ENCODE measurements around the gene SERPINB10.

SERPINB10 gene

DNA sequence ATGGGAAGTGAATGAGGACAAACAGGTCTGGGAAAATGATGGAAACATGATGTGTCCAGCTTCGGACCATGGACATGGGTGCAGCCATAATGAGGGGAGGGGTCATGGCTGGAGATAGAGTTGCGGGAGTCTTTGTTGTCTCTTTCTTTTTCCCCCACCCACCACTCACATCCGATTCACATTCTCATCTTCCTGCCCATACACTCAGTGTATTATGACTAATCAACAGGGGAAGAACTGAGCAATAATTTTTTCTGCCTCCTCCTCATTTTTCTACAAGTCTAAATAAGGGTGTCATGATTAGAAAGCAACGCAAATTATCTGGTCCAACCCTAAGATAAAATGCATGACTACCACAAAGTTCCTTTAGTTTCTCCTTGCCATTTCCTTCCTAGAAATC, 25.9 kb upstream of the SERPINB10 start:
- Histone ChIP-seq H3K4me3 (ENCODE audit: control insufficient read depth in 1 of 7, extremely low read depth in 1 of 7, insufficient read depth in 4 of 7, low read depth in 2 of 7, low read length in 6 of 7) (no peak overlapping the region), H3K27me3 (replicated peaks in 2 of 5; ENCODE audit: control insufficient read depth in 4 of 5, insufficient read depth in 5 of 5, low read length in 4 of 5) (peaks cover 0 to 2% (median 0%) of the 10 kb centered on the region in 5 experiments), H3K27ac (ENCODE audit: insufficient read depth in 1 of 2, low read depth in 1 of 2, low read length in 2 of 2, poor library complexity in 1 of 2, severe bottlenecking in 2 of 2) (no peak overlapping the region), H3K36me3 (ENCODE audit: control insufficient read depth in 4 of 4, insufficient read depth in 4 of 4, low read length in 3 of 4) (no peaks in the 10 kb centered on the region), H3K4me1 (ENCODE audit: control extremely low read depth in 1 of 4, control insufficient read depth in 4 of 4, insufficient read depth in 4 of 4, low read length in 3 of 4) (no peaks in the 10 kb centered on the region), H3K9me3 (ENCODE audit: control extremely low read depth in 1 of 5, control insufficient read depth in 4 of 5, insufficient read depth in 2 of 5, low read depth in 1 of 5, low read length in 4 of 5) (no peaks in the 10 kb centered on the region)
- no CpG with 5 or more reads among the region's 4 CpGs for WGBS (ENCODE audit: insufficient coverage)
- no peak for DNase-seq
- POLR2A ChIA-PET, result no interaction called here
- CTCF ChIA-PET, result no interaction called here

DNA sequence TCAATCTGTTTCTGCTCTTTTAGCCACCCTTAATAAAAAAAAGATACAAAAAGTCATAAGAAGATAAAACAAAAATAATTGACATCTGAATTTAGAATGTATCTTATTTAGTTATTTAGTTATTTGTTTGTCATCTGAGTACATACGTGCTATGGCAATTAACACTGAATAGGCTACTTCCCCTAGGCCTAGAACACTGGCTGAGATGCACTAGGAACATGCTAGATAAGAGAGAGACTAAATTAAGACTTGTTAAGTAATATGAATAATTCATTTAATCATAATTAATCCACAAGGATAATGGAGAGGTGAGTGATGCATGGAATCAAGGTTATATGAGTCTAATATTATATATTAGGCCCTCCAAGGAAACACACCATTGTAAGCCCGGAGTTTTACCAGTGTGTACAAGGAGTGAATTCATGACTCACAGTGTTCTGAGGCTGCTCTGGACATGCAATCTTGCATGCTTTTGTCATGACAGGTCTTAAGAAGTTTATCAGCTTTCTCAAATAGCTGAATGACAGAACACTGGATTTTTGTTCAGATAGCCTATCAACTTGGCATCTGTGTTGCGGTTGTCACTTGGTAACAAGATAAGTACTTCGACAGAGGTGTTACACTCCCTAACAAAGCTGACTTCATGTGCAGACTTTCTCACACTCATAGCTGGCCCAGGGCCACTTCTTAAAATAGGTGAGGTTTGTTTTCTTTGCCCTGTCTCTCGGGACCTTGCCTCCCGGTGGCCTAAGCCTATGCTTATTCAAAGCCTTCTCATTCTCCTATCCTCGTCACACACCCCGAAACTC, 25.2 kb upstream of the SERPINB10 start:
- no peaks in the 10 kb centered on the region for H3K9me3 ChIP-seq (ENCODE audit: control extremely low read depth in 1 of 5, control insufficient read depth in 4 of 5, insufficient read depth in 2 of 5, low read depth in 1 of 5, low read length in 4 of 5)
- H3K27me3 ChIP-seq (replicated peaks in 2 of 5; ENCODE audit: control insufficient read depth in 4 of 5, insufficient read depth in 5 of 5, low read length in 4 of 5), result peaks cover 0 to 2% (median 0%) of the 10 kb centered on the region in 5 experiments
- H3K4me3 ChIP-seq (ENCODE audit: control insufficient read depth in 1 of 7, extremely low read depth in 1 of 7, insufficient read depth in 4 of 7, low read depth in 2 of 7, low read length in 6 of 7), result no peak overlapping the region
- H3K4me1 ChIP-seq (ENCODE audit: control extremely low read depth in 1 of 4, control insufficient read depth in 4 of 4, insufficient read depth in 4 of 4, low read length in 3 of 4), result no peaks in the 10 kb centered on the region
- ChIA-PET CTCF (no interaction called here), POLR2A (no interaction called here)
- H3K27ac ChIP-seq (ENCODE audit: insufficient read depth in 1 of 2, low read depth in 1 of 2, low read length in 2 of 2, poor library complexity in 1 of 2, severe bottlenecking in 2 of 2), result no peak overlapping the region
- WGBS (ENCODE audit: insufficient coverage), result 98% methylated on average over 5 of the region's 8 CpGs
- DNase-seq, result no peak
- H3K36me3 ChIP-seq (ENCODE audit: control insufficient read depth in 4 of 4, insufficient read depth in 4 of 4, low read length in 3 of 4), result no peaks in the 10 kb centered on the region

DNA sequence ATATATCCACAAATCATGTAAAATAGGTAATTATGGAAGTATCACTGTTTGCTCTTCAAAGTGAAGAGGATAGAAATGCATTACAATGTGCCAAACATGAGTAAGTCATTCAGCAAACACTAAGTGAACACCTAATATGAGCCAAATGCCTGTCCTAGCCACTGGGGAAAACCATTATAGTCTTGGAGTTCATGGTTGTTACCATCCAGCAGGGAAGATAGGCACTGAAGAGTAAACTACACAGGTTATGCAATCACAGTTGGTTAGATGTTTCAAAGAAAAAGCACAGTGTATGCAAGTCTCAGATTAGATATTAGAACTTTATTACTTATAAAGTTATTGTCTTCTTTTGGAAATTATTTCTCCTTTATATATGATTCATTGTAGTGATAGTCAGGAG, 24.1 kb upstream of the SERPINB10 start:
- peaks cover 0 to 3% (median 0%) of the 10 kb centered on the region in 4 experiments for H3K4me1 ChIP-seq (ENCODE audit: control extremely low read depth in 1 of 4, control insufficient read depth in 4 of 4, insufficient read depth in 4 of 4, low read length in 3 of 4)
- POLR2A ChIA-PET, result no interaction called here
- CTCF ChIA-PET, result interaction anchor here (1.2 kb wide), 1 partner anchor 52 kb away, joined by 4 read pairs; no protein-coding TSS in a partner anchor
- no peak overlapping the region for H3K4me3 ChIP-seq (ENCODE audit: control insufficient read depth in 1 of 7, extremely low read depth in 1 of 7, insufficient read depth in 4 of 7, low read depth in 2 of 7, low read length in 6 of 7)
- no peaks in the 10 kb centered on the region for H3K9me3 ChIP-seq (ENCODE audit: control extremely low read depth in 1 of 5, control insufficient read depth in 4 of 5, insufficient read depth in 2 of 5, low read depth in 1 of 5, low read length in 4 of 5)
- peaks cover 0 to 2% (median 0%) of the 10 kb centered on the region in 5 experiments for H3K27me3 ChIP-seq (replicated peaks in 2 of 5; ENCODE audit: control insufficient read depth in 4 of 5, insufficient read depth in 5 of 5, low read length in 4 of 5)
- DNase-seq, result no peak
- H3K27ac ChIP-seq (ENCODE audit: insufficient read depth in 1 of 2, low read depth in 1 of 2, low read length in 2 of 2, poor library complexity in 1 of 2, severe bottlenecking in 2 of 2), result no peak overlapping the region
- no peaks in the 10 kb centered on the region for H3K36me3 ChIP-seq (ENCODE audit: control insufficient read depth in 4 of 4, insufficient read depth in 4 of 4, low read length in 3 of 4)

DNA sequence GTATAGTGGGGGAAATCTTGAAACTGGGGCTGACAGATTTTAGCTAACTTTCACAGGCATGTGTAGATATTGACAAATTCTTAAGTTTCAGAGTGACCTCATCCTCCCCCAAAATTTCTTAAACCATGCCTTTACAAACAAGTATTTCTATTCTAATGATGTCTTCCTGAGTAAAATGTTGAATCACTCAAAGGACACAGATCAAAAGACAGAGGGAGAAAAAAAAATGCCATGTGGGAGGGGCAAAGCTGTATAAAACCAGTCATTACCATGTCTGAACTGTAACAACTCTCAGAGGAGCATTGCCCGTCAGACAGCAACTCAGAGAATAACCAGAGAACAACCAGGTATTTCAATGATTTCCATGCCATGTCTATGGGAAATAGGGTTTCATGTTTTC, 20.3 kb upstream of the SERPINB10 start, which contains the start of gene SERPINB2:
Gene SERPINB2, plus strand, starts transcription at position 282 of the 400 bp plus-strand sequence. CDS start 3,740 bp downstream, outside the sequence.
- peaks cover 0 to 8% (median 0%) of the 10 kb centered on the region in 4 experiments for H3K4me1 ChIP-seq (ENCODE audit: control extremely low read depth in 1 of 4, control insufficient read depth in 4 of 4, insufficient read depth in 4 of 4, low read length in 3 of 4)
- POLR2A ChIA-PET, result no interaction called here
- peaks cover 0 to 2% (median 0%) of the 10 kb centered on the region in 5 experiments for H3K27me3 ChIP-seq (replicated peaks in 2 of 5; ENCODE audit: control insufficient read depth in 4 of 5, insufficient read depth in 5 of 5, low read length in 4 of 5)
- WGBS (ENCODE audit: insufficient coverage), result 60% methylated on average over 1 of the region's 1 CpG
- DNase-seq, result no peak
- no peak within 1 kb of the TSS for H3K4me3 ChIP-seq (ENCODE audit: control insufficient read depth in 1 of 7, extremely low read depth in 1 of 7, insufficient read depth in 4 of 7, low read depth in 2 of 7, low read length in 6 of 7)
- CTCF ChIA-PET, result interaction anchor here (1.8 kb wide), 1 partner anchor 49 kb away, joined by 5 read pairs; no protein-coding TSS in a partner anchor
- H3K36me3 ChIP-seq (ENCODE audit: control insufficient read depth in 4 of 4, insufficient read depth in 4 of 4, low read length in 3 of 4), result no peaks in the 10 kb centered on the region
- no peak within 1 kb of the TSS for H3K27ac ChIP-seq (ENCODE audit: insufficient read depth in 1 of 2, low read depth in 1 of 2, low read length in 2 of 2, poor library complexity in 1 of 2, severe bottlenecking in 2 of 2)
- no peaks in the 10 kb centered on the region for H3K9me3 ChIP-seq (ENCODE audit: control extremely low read depth in 1 of 5, control insufficient read depth in 4 of 5, insufficient read depth in 2 of 5, low read depth in 1 of 5, low read length in 4 of 5)

DNA sequence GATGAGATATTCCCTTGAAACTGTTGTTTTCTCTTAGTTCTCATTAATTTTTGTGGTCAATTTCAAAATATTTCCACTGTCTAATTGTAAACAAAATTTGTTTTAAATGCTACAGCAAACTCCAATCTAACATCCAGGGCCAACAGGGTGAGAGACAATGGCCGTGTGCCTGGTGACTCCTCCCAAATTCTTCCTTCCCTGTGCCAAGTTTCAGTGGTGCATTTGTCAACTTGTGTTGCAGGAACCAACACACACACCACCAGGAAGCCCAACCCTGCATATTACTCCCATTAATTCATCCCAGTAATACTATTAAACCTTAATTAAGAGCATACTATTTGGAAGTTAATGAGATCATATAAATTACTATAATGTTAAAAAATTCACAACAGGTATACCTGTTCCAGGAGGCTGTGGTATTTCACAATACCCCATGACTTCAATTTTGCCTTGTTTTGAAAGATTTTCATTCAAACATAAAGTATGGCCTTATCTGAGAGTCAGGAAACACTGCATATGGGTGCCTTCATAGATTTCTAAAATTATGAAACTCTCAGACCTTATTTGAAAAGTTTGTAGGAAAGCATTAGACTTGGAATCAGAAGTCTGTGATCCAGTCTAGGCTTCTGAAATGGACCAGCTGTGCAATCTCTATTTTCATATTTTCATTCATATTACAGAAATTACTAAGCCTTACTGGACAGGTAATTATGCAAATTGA, 19.1 kb upstream of the SERPINB10 start:
- DNase-seq, result no peak
- H3K27me3 ChIP-seq (replicated peaks in 2 of 5; ENCODE audit: control insufficient read depth in 4 of 5, insufficient read depth in 5 of 5, low read length in 4 of 5), result peaks cover 0 to 2% (median 0%) of the 10 kb centered on the region in 5 experiments
- peaks cover 0 to 8% (median 0%) of the 10 kb centered on the region in 4 experiments for H3K4me1 ChIP-seq (ENCODE audit: control extremely low read depth in 1 of 4, control insufficient read depth in 4 of 4, insufficient read depth in 4 of 4, low read length in 3 of 4)
- no peaks in the 10 kb centered on the region for H3K36me3 ChIP-seq (ENCODE audit: control insufficient read depth in 4 of 4, insufficient read depth in 4 of 4, low read length in 3 of 4)
- H3K9me3 ChIP-seq (ENCODE audit: control extremely low read depth in 1 of 5, control insufficient read depth in 4 of 5, insufficient read depth in 2 of 5, low read depth in 1 of 5, low read length in 4 of 5), result no peaks in the 10 kb centered on the region
- WGBS (ENCODE audit: insufficient coverage), result 70% methylated on average over 1 of the region's 1 CpG
- POLR2A ChIA-PET, result no interaction called here
- no peak overlapping the region for H3K27ac ChIP-seq (ENCODE audit: insufficient read depth in 1 of 2, low read depth in 1 of 2, low read length in 2 of 2, poor library complexity in 1 of 2, severe bottlenecking in 2 of 2)
- CTCF ChIA-PET, result no interaction called here
- no peak overlapping the region for H3K4me3 ChIP-seq (ENCODE audit: control insufficient read depth in 1 of 7, extremely low read depth in 1 of 7, insufficient read depth in 4 of 7, low read depth in 2 of 7, low read length in 6 of 7)

DNA sequence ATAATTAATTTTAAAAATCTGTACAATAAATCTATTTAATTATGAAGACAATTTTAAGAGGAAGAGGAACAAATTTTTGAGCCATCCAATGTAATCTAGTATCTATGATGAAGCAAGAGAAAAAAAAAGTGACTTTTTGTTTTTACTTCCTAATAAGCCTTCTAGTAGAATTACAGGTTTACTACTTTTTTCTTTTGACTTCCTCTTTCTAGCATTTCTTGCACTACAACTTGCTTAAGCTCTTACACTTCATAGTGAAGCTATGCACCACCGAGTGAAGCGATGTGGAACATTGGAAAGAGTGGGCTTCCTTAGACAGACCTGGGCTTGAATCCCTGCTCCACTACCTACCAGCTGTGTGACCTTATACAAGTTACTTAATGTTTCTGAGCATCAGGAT, 18.1 kb upstream of the SERPINB10 start:
- peaks cover 0 to 8% (median 2%) of the 10 kb centered on the region in 4 experiments for H3K4me1 ChIP-seq (ENCODE audit: control extremely low read depth in 1 of 4, control insufficient read depth in 4 of 4, insufficient read depth in 4 of 4, low read length in 3 of 4)
- WGBS (ENCODE audit: insufficient coverage), result no CpG with 5 or more reads among the region's 2 CpGs
- CTCF ChIA-PET, result interaction anchor here (0.9 to 1.2 kb wide), 2 partner anchors 20 to 47 kb away, joined by 3 read pairs; no protein-coding TSS in a partner anchor
- no peaks in the 10 kb centered on the region for H3K9me3 ChIP-seq (ENCODE audit: control extremely low read depth in 1 of 5, control insufficient read depth in 4 of 5, insufficient read depth in 2 of 5, low read depth in 1 of 5, low read length in 4 of 5)
- POLR2A ChIA-PET, result no interaction called here
- peak in 2 of 3 donors; percentile 33 to 45 for DNase-seq
- H3K36me3 ChIP-seq (ENCODE audit: control insufficient read depth in 4 of 4, insufficient read depth in 4 of 4, low read length in 3 of 4), result no peaks in the 10 kb centered on the region
- H3K4me3 ChIP-seq (ENCODE audit: control insufficient read depth in 1 of 7, extremely low read depth in 1 of 7, insufficient read depth in 4 of 7, low read depth in 2 of 7, low read length in 6 of 7), result no peak overlapping the region
- no peak overlapping the region for H3K27ac ChIP-seq (ENCODE audit: insufficient read depth in 1 of 2, low read depth in 1 of 2, low read length in 2 of 2, poor library complexity in 1 of 2, severe bottlenecking in 2 of 2)
- peaks cover 0 to 2% (median 0%) of the 10 kb centered on the region in 5 experiments for H3K27me3 ChIP-seq (replicated peaks in 2 of 5; ENCODE audit: control insufficient read depth in 4 of 5, insufficient read depth in 5 of 5, low read length in 4 of 5)
